HPDE6-E6E7 (cell line): ENCODE data around the gene EDN3.

Experiments used
- DNase-seq: peaks from one replicate; pipeline ENCODE4 v3.0.0; 2011; ENCODE audit warnings: missing footprints; ENCODE audit errors: extremely low spot score

The EDN3 gene

DNA sequence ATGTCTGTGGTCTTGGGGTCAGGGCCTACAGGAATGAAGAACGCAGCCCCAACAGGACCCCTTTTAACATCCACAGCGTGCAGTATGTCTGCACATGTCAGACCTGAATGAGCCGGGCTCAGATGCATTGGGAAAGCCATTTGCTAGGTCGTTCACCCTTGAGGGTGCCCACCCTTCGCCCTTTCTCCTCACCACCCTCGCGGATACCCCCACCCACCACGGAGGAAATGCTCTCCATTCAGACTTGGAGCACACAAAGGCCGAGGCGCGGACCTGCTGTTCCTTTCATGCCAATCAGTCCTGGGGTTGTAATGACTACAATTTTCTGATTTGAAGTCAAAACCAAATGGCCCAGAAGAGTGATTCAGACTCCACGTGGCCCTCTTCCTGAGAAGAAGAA, 62.7 kb downstream of the EDN3 start:
- DNase-seq: no peak

DNA sequence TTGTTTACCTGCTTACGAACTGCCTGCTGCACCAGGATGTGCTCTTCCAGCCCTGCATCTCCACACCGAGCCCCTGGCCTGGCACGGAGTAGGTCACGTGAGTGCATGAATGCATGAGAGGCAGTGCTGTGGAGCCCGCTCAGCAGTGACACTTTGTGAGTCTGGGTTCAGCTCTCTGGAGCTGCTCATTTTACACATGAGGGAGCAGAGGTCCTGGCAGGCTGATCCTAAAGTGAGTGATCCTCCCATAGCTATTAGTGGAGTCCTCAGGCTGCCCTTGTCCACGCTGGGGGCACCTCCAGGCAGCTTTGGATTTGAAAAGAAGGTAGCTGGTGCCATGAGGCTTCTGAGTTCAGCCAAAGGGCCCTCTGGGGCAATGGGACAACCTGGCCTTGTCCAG, 64.2 kb downstream of the EDN3 start:
- no peak for DNase-seq

DNA sequence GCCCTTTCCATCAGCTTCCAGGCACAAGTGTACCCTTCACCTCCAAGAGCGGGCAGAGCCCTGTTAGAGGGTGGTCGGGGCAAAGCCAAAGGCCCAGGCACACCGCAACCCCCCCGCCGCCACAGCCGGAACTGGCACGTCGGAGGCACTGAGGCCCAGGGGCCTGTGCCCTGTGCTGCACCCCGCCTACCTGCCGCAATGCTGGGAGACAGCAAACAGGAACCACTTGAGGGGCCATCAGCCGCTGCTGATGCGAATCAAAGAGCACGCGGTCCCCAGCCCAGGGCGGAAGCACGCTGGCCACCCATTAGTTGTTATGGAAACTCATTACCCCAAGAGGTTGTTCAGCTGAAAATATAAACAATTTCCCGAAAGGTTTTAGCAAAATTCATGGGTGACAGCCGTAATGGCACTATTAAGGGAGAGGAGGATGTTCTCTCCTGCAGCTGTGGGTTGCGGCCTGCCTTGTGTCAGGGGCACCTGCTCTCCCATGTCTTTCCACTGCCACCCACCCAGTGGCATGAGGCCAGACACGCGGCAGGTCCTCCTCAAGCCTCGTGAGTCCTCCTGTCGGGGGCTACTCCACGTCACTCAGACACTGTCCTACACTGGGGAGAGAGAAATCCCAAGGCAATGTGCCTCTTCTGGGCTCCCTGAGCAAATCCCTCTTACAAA, 65.3 kb downstream of the EDN3 start:
- DNase-seq: no peak

DNA sequence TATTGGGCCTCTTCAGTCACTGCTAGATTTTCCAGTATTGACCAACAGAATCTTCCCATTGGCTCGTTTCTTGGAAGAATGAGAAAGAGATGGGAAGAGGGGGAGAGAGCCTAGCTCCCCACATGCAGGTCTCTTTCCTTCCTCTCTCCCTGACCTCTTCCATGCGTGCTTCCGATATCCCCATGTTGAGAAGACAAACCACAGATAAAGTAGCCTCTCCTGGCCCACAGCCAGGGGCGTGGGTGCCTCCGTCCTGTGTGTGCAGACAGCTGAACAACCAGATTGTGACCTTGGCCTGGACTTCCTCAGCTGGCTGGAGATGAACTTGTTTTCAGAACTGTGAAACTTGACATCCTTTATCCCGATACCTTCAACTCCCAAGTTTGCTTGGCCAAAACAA, 71.0 kb downstream of the EDN3 start:
- no peak for DNase-seq

DNA sequence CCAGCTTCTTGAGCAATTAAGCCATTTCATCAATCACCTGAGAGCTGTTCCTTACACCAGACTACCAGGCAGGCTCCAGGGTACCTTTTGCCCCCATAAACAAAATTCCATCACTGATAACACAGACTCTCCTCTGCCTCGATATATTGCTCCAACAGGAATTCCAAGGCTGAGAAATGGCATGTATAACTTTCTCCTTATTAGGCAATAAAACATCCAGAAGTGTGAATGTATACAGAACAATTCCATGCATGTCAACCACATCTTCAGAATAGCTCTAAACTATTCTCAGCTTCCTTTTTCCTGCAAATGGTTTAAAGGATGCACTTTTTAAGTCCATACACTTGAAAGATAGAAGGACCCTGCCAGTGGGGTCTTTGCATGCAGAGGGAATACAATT, 73.8 kb downstream of the EDN3 start:
- DNase-seq: no peak

DNA sequence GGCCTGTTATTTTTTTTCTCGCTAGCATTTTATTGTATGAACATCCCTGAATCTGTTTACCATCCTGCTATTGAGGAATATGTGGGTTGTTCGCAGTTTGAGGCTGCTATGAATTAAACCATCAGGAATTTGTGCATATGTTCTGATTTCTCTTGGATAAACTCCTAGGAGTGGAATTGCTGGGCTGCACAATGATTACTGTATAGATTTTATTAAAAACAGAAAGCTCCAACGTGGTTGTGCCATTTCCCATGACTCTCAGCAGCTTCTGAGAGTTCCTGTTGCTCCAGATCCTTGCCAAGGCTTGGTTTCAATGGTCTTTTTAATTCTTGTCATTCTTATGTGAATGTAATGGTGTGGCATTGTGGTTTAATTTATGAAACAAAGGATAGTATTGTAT, 75.1 kb downstream of the EDN3 start:
- DNase-seq: no peak
